ENCODE results near the gene TRIM47.
"Not testable (repeated sequence)": the region's sequence is repeated elsewhere in the genome, so short reads cannot be mapped to it uniquely, and the experiment has no call there.

TRIM47 gene

DNA sequence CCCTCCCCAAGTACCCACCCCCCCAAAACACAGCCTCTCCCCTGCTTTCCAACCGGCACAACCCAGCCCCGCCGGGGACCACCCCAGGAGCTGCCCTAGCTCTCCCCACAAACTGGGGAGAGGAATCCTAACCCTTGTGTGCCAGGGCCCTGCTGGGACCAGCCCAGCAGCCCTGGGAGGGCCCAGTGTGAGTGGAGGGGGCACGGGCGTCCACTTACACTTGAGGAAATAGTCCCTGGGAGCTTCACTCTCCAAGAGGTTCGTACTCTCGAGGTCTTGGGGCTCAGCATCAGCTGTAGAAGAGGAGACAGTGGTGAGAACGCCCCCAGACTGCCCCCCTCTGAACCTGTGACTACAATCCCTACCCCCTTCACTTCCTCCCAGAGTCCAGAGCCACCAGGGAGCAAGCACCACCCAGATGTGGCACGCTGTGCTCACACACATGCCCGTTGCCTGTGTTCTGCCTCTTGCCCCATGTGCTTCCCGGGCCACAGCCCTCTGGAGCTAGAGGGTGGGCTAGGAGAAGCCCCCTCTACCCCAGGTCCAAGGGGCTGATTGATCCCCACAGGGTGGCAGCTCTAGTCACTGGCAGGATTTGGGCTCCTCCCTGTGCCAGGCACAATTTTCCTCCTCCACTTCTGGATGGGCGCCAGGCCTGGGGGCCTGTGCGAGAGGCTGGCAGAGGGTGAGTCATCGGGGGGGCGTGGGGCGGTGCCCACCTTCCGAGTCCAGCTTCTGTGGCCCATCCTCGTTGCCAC lies 3.0 kb downstream of the TRIM47 start:
- no peak for DNase-seq (ENCODE audit: low spot score)
- in situ Hi-C loops (cut with MboI; ENCODE audit: low sequenced_read_pairs, unreplicated experiment) = no loop called here
- no peak for TF ChIP-seq CTCF (IDR thresholded peaks at IDR 0.05; ENCODE audit: borderline replicate concordance, control extremely low read depth, extremely low read depth, insufficient read depth, missing control alignments)

GRCh38 chr17:75874323-75875181 lies 3.8 kb downstream of the TRIM47 start:
- TF ChIP-seq CTCF (IDR thresholded peaks at IDR 0.05; ENCODE audit: borderline replicate concordance, control extremely low read depth, extremely low read depth, insufficient read depth, missing control alignments) = no peak
- DNase-seq (ENCODE audit: low spot score) = no peak
- in situ Hi-C loops (cut with MboI; ENCODE audit: low sequenced_read_pairs, unreplicated experiment) = no loop called here

DNA sequence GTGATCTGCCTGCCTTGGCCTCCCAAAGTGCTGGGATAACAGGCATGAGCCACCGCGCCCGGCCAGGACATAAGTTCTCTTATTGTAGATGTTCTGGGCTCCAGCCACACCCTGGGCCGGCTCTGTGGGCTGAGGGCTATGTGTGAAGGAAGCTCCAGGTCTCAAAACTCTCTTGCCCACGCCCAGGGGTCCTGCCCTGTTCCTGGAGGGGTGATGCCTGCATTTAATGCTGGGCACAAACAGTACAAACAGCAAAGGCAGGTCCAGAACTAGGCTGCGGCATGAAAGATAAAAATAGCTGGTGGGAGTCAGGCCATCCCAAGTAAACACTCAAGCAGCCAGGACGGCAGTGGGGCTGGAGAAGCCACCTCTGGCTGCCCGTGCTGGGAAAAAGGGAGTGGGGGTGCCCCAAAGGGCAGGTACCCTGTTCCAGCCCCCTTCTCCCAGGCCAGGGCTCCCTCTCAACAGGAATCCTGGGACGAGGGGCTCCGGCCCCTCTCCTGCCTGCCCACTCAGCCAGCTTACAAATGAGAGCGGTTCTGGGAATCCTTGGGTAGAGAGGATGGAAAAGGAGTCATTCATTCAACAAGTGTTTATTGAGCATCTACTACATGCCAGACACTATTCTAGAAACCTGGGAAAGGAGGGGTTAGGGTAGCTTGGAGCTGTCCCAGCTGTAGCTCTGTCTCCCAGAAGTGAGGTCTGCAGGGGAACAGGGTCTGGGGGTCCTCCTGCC lies 4.6 kb downstream of the TRIM47 start:
- in situ Hi-C loops (cut with MboI; ENCODE audit: low sequenced_read_pairs, unreplicated experiment) = no loop called here
- DNase-seq (ENCODE audit: low spot score) = no peak
- no peak for TF ChIP-seq CTCF (IDR thresholded peaks at IDR 0.05; ENCODE audit: borderline replicate concordance, control extremely low read depth, extremely low read depth, insufficient read depth, missing control alignments)

DNA sequence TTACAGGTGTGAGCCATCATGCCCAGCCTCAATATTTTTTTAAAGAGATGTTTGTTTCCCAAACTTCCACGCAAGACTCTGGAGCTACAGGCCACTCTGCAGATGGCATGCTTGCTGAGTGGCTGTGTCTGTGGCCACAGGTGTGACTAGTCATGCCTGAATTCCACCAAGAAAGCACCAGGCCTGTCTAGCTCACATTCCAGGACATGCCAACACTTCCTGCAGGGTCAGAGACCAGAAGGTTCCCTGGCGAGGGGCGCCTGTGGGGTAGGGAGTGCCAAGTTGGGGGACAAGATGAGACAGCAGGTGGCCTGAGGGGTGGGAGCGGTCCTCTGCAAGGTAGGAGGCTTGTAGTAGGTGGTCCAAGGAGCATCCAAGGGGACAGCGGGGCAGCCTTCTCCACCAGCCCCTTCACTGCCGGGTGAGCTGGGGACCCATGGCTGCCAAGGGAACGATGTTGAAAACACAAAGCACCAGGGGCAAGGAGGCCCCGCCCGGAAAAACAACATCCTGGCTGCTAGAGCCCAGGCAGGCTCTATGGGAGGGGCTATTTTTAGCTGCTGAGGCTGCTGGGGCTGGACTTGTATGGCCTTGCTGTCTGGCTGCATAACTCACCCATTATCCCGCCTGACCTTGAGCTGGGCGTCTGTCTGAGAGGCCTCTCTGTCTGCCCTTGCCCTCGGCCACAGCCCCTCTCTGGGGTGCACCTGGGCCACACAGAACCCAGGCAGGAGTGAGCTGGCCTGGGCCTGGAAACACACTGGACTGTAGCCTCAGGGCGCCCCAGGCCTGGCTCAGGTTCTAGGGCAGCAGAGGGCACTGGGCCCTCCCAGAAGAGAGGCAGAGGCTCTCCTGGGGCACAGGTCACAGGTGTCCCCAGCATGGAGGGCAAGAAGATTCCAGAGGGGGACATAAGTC lies 5.7 kb downstream of the TRIM47 start:
- in situ Hi-C loops (cut with MboI; ENCODE audit: low sequenced_read_pairs, unreplicated experiment) = no loop called here
- no peak for DNase-seq (ENCODE audit: low spot score)

GRCh38 chr17:75870228-75870627 lies 8.2 kb downstream of the TRIM47 start:
- in situ Hi-C loops (cut with MboI; ENCODE audit: low sequenced_read_pairs, unreplicated experiment); DNase-seq (ENCODE audit: low spot score): not testable (repeated sequence)

More for the DNA sequence above, 5.7 kb downstream of the TRIM47 start:
- TF ChIP-seq CTCF (IDR thresholded peaks at IDR 0.05; ENCODE audit: borderline replicate concordance, control extremely low read depth, extremely low read depth, insufficient read depth, missing control alignments) = no peak

DNA sequence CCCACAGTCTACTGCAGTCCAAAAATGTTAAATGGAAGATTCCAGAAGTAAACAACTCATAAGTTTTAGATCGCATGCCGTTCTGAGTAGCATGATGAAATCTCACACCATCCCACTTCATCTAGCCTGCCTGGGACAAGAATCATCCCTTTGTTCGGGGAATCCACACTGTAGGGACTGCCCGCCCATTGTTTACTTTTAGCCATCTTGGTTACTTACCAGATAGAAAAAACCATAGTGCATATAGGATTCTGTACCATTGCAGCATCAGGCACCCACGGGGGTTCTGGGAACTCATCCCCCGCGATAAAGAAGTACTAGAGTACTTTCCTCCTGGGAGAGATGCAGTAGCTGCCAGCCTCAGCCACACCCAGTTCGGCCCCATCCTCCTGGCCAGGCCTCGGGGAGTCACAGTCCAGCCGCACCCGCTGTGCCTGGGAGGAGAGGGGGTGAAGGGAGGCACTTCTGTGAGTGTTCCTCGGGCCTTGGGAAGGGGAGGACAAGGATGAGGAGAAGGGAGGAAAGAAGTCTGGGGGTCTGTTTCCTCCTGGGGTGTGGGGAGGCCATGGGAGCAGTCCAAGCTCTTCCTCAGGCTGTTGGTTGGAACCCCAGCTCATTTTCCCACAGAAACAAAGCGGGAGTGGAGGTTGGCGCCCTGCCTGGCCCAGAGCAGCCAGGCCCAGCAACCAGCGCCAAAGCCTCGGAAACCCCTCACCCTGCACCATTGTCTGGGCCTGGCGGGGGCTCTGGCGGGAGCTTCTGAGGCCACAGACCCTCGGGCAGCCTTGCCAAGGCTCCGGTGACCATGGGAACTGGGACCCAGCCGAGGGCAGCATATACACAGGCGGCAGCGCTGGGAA lies 8.9 kb downstream of the TRIM47 start:
- no peak for TF ChIP-seq CTCF (IDR thresholded peaks at IDR 0.05; ENCODE audit: borderline replicate concordance, control extremely low read depth, extremely low read depth, insufficient read depth, missing control alignments)
- in situ Hi-C loops (cut with MboI; ENCODE audit: low sequenced_read_pairs, unreplicated experiment) = no loop called here
- DNase-seq (ENCODE audit: low spot score) = no peak

- in situ Hi-C loops (cut with MboI; ENCODE audit: low sequenced_read_pairs, unreplicated experiment); DNase-seq (ENCODE audit: low spot score): not testable (repeated sequence)
These were observed 9.6 kb downstream of the TRIM47 start for GRCh38 chr17:75868730-75869281.

GRCh38 chr17:75865404-75866188 lies 12.8 kb downstream of the TRIM47 start:
- in situ Hi-C loops (cut with MboI; ENCODE audit: low sequenced_read_pairs, unreplicated experiment); DNase-seq (ENCODE audit: low spot score): not testable (repeated sequence)
